SK-N-SH treated with all-trans-retinoic acid at 6 μM for 48 hours (cell line): ENCODE results near the gene XRCC4.
A peak's percentile ranks its signal among the peaks of the same experiment; 100 is the strongest.

ENCODE experiments used
- ATAC-seq: fragments of 200-7000 bp; cut with Tn5 transposase; 3 replicates; pipeline ENCODE4 v1.9.1; 2020; ENCODE audit warnings: mild to moderate bottlenecking, moderate library complexity
- ARNTL ChIP-seq: fragments of 450-650 bp; formaldehyde crosslinking; IDR thresholded peaks from 2 replicates; pipeline ENCODE4 v1.5.0; 2020; ENCODE audit warnings: low read depth, mild to moderate bottlenecking, moderate library complexity, borderline replicate concordance
- BACH2 ChIP-seq: fragments of 250-450 bp; sonication (Bioruptor Pico); IDR thresholded peaks from 2 replicates; pipeline ENCODE4 v1.9.0; 2021; ENCODE audit warnings: mild to moderate bottlenecking, borderline replicate concordance
- CSDC2 ChIP-seq: fragments of 250-450 bp; sonication (Bioruptor Pico); IDR thresholded peaks from 2 replicates; pipeline ENCODE4 v1.5.0; 2020; ENCODE audit warnings: mild to moderate bottlenecking, moderate library complexity
- ESRRG ChIP-seq: fragments of 250-450 bp; sonication (Bioruptor Pico); IDR thresholded peaks from 2 replicates; pipeline ENCODE4 v1.6.1; 2021; ENCODE audit warnings: mild to moderate bottlenecking
- GLIS3 ChIP-seq: fragments of 250-450 bp; sonication (Bioruptor Pico); IDR thresholded peaks from 2 replicates; pipeline ENCODE4 v1.5.0; 2020; ENCODE audit warnings: mild to moderate bottlenecking, moderate library complexity
- ISL1 ChIP-seq: fragments of 250-450 bp; sonication (Bioruptor Pico); IDR thresholded peaks from 2 replicates; pipeline ENCODE4 v2.1.2; 2022; ENCODE audit warnings: mild to moderate bottlenecking, moderate library complexity
- OSR1 ChIP-seq: fragments of 250-450 bp; sonication (Bioruptor Pico); IDR thresholded peaks from 2 replicates; pipeline ENCODE4 v1.8.0; 2022; ENCODE audit warnings: moderate library complexity, mild to moderate bottlenecking, inconsistent platforms
- PPARA ChIP-seq: fragments of 250-450 bp; sonication (Bioruptor Pico); IDR thresholded peaks from 2 replicates; pipeline ENCODE4 v1.5.0; 2020; ENCODE audit warnings: mild to moderate bottlenecking, borderline replicate concordance
- RARB ChIP-seq: fragments of 250-450 bp; sonication (Bioruptor Pico); IDR thresholded peaks from 2 replicates; pipeline ENCODE4 v1.8.0; 2021; ENCODE audit warnings: mild to moderate bottlenecking, moderate library complexity
- SNAI2 ChIP-seq: fragments of 250-450 bp; sonication (Bioruptor Pico); IDR thresholded peaks from 2 replicates; pipeline ENCODE4 v1.5.0; 2020; ENCODE audit warnings: mild to moderate bottlenecking, moderate library complexity
- TCF4 ChIP-seq: fragments of 250-450 bp; sonication (Bioruptor Pico); IDR thresholded peaks from 2 replicates; pipeline ENCODE4 v1.8.0; 2021; ENCODE audit warnings: mild to moderate bottlenecking, moderate library complexity, borderline replicate concordance
- ZFP3 ChIP-seq: fragments of 250-450 bp; sonication (Bioruptor Pico); IDR thresholded peaks from 2 replicates; pipeline ENCODE4 v1.5.0; 2020; ENCODE audit warnings: mild to moderate bottlenecking, moderate library complexity
- ZFP30 ChIP-seq: fragments of 450-650 bp; formaldehyde crosslinking; IDR thresholded peaks from 2 replicates; pipeline ENCODE4 v1.5.0; 2022; ENCODE audit warnings: mild to moderate bottlenecking, moderate library complexity
- ZNF565 ChIP-seq: fragments of 450-650 bp; formaldehyde crosslinking; conservative IDR thresholded peaks from 2 replicates; pipeline ENCODE4 v1.5.0; 2020; ENCODE audit warnings: low read depth, mild to moderate bottlenecking, moderate library complexity
- ZNF8 ChIP-seq: fragments of 450-650 bp; formaldehyde crosslinking; IDR thresholded peaks from 2 replicates; pipeline ENCODE4 v1.5.0; 2020; ENCODE audit warnings: mild to moderate bottlenecking, moderate library complexity
- TF ChIP-seq, protein P1 (sequence below): fragments of 250-450 bp; sonication (Bioruptor Pico); IDR thresholded peaks from 2 replicates; pipeline ENCODE4 v1.5.0; 2020; ENCODE audit warnings: mild to moderate bottlenecking, moderate library complexity
- TF ChIP-seq, protein P2 (sequence below): fragments of 250-450 bp; sonication (Bioruptor Pico); IDR thresholded peaks from 2 replicates; pipeline ENCODE4 v1.8.0; 2021; ENCODE audit warnings: low read depth, mild to moderate bottlenecking, moderate library complexity, borderline replicate concordance
- TF ChIP-seq, protein P3 (sequence below): fragments of 250-450 bp; sonication (Bioruptor Pico); IDR thresholded peaks from 2 replicates; pipeline ENCODE4 v1.8.0; 2020; ENCODE audit warnings: mild to moderate bottlenecking, moderate library complexity, borderline replicate concordance
- TF ChIP-seq, protein P4 (sequence below): fragments of 250-450 bp; sonication (Bioruptor Pico); IDR thresholded peaks from 2 replicates; pipeline ENCODE4 v1.5.1; 2021; ENCODE audit warnings: mild to moderate bottlenecking, moderate library complexity

The XRCC4 gene

DNA sequence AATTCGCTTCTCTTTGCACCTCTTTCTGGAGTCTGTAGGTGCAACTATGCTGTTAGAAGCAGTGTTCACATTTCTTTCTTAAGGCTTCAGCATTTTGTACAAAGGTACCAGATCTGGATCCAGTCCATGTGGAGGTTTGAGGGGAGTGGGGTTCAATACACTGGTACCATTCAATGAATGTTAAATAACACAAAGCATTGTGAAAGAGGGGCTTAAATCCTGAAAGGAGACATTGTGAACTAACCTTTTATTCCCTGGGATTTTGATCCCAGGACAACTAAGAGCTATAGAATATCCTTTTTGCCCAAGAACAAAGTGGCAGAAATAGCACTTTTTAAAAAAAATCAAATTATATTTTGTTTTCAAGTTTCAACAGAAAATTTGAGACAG, 286.5 kb downstream of the XRCC4 start:
- no peak for ATAC-seq
- TF ChIP-seq TCF4 (CRISPR knock-in tag) (no peak), ZNF565 (CRISPR knock-in tag) (no peak), ZNF8 (CRISPR knock-in tag) (no peak), PPARA (CRISPR knock-in tag) (no peak), ZFP3 (CRISPR knock-in tag) (no peak), ISL1 (CRISPR knock-in tag) (no peak), OSR1 (CRISPR knock-in tag) (no peak), GLIS3 (CRISPR knock-in tag) (no peak), ESRRG (CRISPR knock-in tag) (no peak), SNAI2 (no peak), RARB (CRISPR knock-in tag) (no peak)
- TF ChIP-seq, protein P1, sequence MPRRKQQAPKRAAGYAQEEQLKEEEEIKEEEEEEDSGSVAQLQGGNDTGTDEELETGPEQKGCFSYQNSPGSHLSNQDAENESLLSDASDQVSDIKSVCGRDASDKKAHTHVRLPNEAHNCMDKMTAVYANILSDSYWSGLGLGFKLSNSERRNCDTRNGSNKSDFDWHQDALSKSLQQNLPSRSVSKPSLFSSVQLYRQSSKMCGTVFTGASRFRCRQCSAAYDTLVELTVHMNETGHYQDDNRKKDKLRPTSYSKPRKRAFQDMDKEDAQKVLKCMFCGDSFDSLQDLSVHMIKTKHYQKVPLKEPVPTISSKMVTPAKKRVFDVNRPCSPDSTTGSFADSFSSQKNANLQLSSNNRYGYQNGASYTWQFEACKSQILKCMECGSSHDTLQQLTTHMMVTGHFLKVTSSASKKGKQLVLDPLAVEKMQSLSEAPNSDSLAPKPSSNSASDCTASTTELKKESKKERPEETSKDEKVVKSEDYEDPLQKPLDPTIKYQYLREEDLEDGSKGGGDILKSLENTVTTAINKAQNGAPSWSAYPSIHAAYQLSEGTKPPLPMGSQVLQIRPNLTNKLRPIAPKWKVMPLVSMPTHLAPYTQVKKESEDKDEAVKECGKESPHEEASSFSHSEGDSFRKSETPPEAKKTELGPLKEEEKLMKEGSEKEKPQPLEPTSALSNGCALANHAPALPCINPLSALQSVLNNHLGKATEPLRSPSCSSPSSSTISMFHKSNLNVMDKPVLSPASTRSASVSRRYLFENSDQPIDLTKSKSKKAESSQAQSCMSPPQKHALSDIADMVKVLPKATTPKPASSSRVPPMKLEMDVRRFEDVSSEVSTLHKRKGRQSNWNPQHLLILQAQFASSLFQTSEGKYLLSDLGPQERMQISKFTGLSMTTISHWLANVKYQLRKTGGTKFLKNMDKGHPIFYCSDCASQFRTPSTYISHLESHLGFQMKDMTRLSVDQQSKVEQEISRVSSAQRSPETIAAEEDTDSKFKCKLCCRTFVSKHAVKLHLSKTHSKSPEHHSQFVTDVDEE (CRISPR knock-in tag), result no peak
- TF ChIP-seq, protein P2, sequence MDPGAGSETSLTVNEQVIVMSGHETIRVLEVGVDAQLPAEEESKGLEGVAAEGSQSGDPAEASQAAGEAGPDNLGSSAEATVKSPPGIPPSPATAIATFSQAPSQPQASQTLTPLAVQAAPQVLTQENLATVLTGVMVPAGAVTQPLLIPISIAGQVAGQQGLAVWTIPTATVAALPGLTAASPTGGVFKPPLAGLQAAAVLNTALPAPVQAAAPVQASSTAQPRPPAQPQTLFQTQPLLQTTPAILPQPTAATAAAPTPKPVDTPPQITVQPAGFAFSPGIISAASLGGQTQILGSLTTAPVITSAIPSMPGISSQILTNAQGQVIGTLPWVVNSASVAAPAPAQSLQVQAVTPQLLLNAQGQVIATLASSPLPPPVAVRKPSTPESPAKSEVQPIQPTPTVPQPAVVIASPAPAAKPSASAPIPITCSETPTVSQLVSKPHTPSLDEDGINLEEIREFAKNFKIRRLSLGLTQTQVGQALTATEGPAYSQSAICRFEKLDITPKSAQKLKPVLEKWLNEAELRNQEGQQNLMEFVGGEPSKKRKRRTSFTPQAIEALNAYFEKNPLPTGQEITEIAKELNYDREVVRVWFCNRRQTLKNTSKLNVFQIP, result no peak
- TF ChIP-seq, protein P3, sequence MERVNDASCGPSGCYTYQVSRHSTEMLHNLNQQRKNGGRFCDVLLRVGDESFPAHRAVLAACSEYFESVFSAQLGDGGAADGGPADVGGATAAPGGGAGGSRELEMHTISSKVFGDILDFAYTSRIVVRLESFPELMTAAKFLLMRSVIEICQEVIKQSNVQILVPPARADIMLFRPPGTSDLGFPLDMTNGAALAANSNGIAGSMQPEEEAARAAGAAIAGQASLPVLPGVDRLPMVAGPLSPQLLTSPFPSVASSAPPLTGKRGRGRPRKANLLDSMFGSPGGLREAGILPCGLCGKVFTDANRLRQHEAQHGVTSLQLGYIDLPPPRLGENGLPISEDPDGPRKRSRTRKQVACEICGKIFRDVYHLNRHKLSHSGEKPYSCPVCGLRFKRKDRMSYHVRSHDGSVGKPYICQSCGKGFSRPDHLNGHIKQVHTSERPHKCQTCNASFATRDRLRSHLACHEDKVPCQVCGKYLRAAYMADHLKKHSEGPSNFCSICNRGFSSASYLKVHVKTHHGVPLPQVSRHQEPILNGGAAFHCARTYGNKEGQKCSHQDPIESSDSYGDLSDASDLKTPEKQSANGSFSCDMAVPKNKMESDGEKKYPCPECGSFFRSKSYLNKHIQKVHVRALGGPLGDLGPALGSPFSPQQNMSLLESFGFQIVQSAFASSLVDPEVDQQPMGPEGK (CRISPR knock-in tag), result no peak
- TF ChIP-seq, protein P4, sequence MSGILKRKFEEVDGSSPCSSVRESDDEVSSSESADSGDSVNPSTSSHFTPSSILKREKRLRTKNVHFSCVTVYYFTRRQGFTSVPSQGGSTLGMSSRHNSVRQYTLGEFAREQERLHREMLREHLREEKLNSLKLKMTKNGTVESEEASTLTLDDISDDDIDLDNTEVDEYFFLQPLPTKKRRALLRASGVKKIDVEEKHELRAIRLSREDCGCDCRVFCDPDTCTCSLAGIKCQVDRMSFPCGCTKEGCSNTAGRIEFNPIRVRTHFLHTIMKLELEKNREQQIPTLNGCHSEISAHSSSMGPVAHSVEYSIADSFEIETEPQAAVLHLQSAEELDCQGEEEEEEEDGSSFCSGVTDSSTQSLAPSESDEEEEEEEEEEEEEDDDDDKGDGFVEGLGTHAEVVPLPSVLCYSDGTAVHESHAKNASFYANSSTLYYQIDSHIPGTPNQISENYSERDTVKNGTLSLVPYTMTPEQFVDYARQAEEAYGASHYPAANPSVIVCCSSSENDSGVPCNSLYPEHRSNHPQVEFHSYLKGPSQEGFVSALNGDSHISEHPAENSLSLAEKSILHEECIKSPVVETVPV, result no peak

DNA sequence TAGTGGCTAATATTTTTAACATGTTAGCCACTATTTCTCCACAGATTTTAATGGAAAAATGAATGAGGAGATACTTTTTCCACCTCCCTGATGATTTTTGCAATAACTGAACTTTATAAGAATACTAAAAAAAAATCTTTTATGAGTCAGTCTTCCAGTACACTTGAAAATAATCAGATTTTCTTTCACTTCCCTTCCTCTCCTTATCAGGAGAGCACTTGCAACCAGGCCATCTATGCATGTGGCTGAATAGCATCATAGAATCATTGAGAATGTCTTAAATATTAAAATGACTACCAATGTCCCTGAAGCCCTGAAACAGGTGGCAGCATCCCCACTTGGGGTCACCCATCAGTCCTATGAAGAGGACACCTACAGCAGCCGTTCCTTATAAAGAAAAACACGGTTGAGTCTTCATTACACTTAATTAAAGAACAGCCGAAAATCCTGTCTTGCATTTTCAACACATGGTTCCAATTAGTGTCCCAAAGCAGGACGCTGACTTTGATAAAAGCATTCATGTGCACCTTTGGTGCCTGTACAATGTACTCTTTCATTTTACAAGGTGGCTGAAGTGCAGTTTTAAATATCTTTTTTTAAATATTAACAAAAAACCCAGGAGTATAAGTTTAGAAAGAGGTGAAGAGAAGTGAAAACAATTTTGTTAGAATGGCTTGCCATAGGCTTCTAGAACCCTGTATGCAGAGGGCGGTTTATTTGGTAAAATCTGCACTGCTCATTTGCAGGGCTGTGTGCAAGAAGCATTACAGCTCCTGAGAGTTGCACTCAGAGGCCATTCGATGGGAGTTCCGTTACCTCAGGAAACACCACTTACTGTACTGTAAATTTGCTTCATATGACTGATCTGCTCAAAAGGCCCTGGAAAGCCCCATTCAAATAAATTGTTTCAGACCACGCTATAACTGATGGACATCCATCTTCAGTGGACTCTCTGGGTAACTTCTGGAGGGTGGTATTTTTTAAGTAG, 287.3 kb downstream of the XRCC4 start:
- TF ChIP-seq, protein P4, result no peak
- peak; percentile 60; the same call in 1 of the 2 replicates for TF ChIP-seq TCF4 (CRISPR knock-in tag)
- TF ChIP-seq, all 23 proteins: peak for 1
- no peak; the same call in 2 of the 3 replicates for ATAC-seq

DNA sequence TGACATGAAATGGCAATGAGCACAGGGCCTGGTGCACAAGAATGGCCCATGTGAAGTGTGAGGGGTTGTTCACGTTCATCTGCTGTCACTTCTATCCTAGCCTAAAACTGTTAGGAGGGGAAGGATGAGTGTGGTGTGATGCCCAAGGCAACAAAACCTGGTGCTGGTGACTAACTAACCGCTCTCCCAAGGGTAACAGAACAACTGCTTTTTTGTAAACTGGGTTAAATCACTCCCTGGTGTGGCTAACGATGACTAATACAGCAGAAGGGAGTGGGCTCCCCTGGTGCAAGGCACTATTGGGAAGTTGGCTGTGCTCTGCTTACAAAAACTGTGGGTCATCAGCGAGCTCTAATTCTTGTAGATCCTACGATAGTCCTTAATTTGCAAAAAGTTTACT, 291.0 kb downstream of the XRCC4 start:
- TF ChIP-seq TCF4 (CRISPR knock-in tag) (no peak), ISL1 (CRISPR knock-in tag) (no peak), PPARA (CRISPR knock-in tag) (no peak), CSDC2 (CRISPR knock-in tag) (no peak), ZNF8 (CRISPR knock-in tag) (no peak), ZNF565 (CRISPR knock-in tag) (no peak), ARNTL (CRISPR knock-in tag) (no peak), ZFP30 (CRISPR knock-in tag) (no peak), OSR1 (CRISPR knock-in tag) (no peak), BACH2 (no peak)
- TF ChIP-seq, protein P1 (CRISPR knock-in tag), result no peak
- ATAC-seq, result no peak
